Body of pancreas (tissue), 4 donors: ENCODE data around the gene BSDC1.

Experiments used
- POLR2A ChIP-seq, 3 donors: fragments of 450-650 bp; IDR thresholded peaks; one replicate each; pipeline ENCODE4 v1.6.1; 2016; ENCODE audit warnings: antibody characterized with exemption in 3 of 3, mild to moderate bottlenecking in 2 of 3
- TF ChIP-seq, protein P1 (sequence below), 7 experiments: fragments of 450-650 bp in 4 of 7; fragments of 200-600 bp in 3 of 7; sonication (generic) in 3 of 7; IDR thresholded peaks; one replicate each; pipeline ENCODE4 v1.5.1; 2016 to 2019; ENCODE audit warnings: antibody characterized with exemption in 7 of 7

DNA sequence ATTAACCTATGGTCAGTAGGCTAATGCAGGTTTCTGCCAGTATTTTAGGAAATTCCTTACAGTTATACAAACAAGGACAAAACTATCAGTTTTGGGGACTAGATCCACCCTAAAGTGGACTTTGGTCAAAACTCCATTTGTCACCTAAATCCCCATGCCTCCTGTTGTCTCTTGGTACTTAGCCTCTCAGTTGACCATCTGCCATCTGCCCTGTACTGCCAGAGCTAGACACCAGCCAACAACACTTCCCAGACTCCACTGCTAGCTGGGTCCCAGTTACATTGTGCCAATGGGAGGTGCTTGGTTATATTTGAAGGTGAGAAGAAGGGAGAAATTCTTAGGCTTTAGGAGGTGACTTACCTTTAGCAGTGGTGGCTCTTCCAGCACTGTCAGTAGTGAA is 17.0 kb upstream of the BSDC1 start:
- TF ChIP-seq, protein P1, sequence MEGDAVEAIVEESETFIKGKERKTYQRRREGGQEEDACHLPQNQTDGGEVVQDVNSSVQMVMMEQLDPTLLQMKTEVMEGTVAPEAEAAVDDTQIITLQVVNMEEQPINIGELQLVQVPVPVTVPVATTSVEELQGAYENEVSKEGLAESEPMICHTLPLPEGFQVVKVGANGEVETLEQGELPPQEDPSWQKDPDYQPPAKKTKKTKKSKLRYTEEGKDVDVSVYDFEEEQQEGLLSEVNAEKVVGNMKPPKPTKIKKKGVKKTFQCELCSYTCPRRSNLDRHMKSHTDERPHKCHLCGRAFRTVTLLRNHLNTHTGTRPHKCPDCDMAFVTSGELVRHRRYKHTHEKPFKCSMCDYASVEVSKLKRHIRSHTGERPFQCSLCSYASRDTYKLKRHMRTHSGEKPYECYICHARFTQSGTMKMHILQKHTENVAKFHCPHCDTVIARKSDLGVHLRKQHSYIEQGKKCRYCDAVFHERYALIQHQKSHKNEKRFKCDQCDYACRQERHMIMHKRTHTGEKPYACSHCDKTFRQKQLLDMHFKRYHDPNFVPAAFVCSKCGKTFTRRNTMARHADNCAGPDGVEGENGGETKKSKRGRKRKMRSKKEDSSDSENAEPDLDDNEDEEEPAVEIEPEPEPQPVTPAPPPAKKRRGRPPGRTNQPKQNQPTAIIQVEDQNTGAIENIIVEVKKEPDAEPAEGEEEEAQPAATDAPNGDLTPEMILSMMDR (IDR thresholded peaks at IDR 0.05), result no peak
- no peak for TF ChIP-seq POLR2A (IDR thresholded peaks at IDR 0.05)
